GM13977 (cell line): Measurements from ENCODE around the gene LARGE2.
"Not testable (repeated sequence)": the region's sequence is repeated elsewhere in the genome, so short reads cannot be mapped to it uniquely, and the experiment has no call there.

ENCODE experiments used
- DNase-seq: peaks from one replicate; pipeline ENCODE4 v3.0.0; 2012; ENCODE audit warnings: low spot score
- CTCF ChIP-seq: IDR thresholded peaks from 2 replicates; pipeline ENCODE4 v1.5.1; 2012; ENCODE audit warnings: mild to moderate bottlenecking, control low read depth; ENCODE audit not compliant: insufficient read depth; ENCODE audit errors: extremely low read depth, missing control alignments
- in situ Hi-C: fragments of 300-500 bp; cut with MboI; formaldehyde crosslinking; loops from one replicate; pipeline ENCODE4 v1.12.0; 2022; ENCODE audit warnings: low sequenced_read_pairs, low pct_unique_long_range_greater_than_20kb, mixed read lengths, inconsistent platforms; ENCODE audit not compliant: unreplicated experiment

Gene LARGE2

GRCh38 chr11:45902452-45903380 is 19.7 kb upstream of the LARGE2 start:
- no peak for TF ChIP-seq CTCF
- in situ Hi-C loops = no loop called here
- no peak for DNase-seq

GRCh38 chr11:45904309-45904915 is 18.0 kb upstream of the LARGE2 start:
- in situ Hi-C loops = no loop called here
- TF ChIP-seq CTCF = no peak
- no peak for DNase-seq

GRCh38 chr11:45905095-45905494 is 17.4 kb upstream of the LARGE2 start:
- TF ChIP-seq CTCF = no peak
- in situ Hi-C loops = no loop called here
- DNase-seq = no peak

GRCh38 chr11:45905576-45905975 is 16.9 kb upstream of the LARGE2 start:
- in situ Hi-C loops, DNase-seq: not testable (repeated sequence)

- no peak for DNase-seq
- TF ChIP-seq CTCF = no peak
- in situ Hi-C loops = no loop called here
Observed at GRCh38 chr11:45906096-45906682, 16.3 kb upstream of the LARGE2 start.

GRCh38 chr11:45906965-45907611 is 15.4 kb upstream of the LARGE2 start, which contains the start of gene FREY1:
Gene FREY1 (minus strand): TSS chr11:45907271. CDS start chr11:45907245, 26 bp downstream.
- TF ChIP-seq CTCF = no peak
- DNase-seq = no peak
- in situ Hi-C loops = no loop called here
